HAP-1 (cell line): ENCODE measurements around the gene CAMKMT.
A peak's percentile ranks its signal among the peaks of the same experiment; 100 is the strongest.

Experiments
- DNase-seq, 2 experiments: peaks; one replicate each; pipeline ENCODE4 v3.0.0-alpha.2; 2016 to 2020; ENCODE audit warnings: low spot score in 2 of 2
- H3K27me3 ChIP-seq: fragments of 250-450 bp; sonication (Bioruptor Pico); 2 replicates; pipeline ENCODE4 v1.5.1; 2020; ENCODE audit warnings: low read depth, mild to moderate bottlenecking, moderate library complexity
- H3K36me3 ChIP-seq: fragments of 250-450 bp; sonication (Bioruptor Pico); replicated peaks from 2 replicates; pipeline ENCODE4 v1.5.1; 2020; ENCODE audit warnings: mild to moderate bottlenecking
- H3K4me1 ChIP-seq: fragments of 250-450 bp; sonication (Bioruptor Pico); 2 replicates; pipeline ENCODE4 v1.5.1; 2020; ENCODE audit warnings: mild to moderate bottlenecking
- H3K4me3 ChIP-seq: fragments of 250-450 bp; sonication (Bioruptor Pico); 2 replicates; pipeline ENCODE4 v1.5.1; 2020; ENCODE audit warnings: mild to moderate bottlenecking, moderate library complexity
- H3K9me3 ChIP-seq: fragments of 250-450 bp; sonication (Bioruptor Pico); 2 replicates; pipeline ENCODE4 v1.5.1; 2020; ENCODE audit warnings: mild to moderate bottlenecking, moderate library complexity
- in situ Hi-C: fragments of 300-500 bp; cut with MboI; formaldehyde crosslinking; loops from 3 replicates; pipeline ENCODE4 v1.14.3; 2020; ENCODE audit warnings: low sequenced_read_pairs, inconsistent platforms, mixed read lengths

CAMKMT gene

DNA sequence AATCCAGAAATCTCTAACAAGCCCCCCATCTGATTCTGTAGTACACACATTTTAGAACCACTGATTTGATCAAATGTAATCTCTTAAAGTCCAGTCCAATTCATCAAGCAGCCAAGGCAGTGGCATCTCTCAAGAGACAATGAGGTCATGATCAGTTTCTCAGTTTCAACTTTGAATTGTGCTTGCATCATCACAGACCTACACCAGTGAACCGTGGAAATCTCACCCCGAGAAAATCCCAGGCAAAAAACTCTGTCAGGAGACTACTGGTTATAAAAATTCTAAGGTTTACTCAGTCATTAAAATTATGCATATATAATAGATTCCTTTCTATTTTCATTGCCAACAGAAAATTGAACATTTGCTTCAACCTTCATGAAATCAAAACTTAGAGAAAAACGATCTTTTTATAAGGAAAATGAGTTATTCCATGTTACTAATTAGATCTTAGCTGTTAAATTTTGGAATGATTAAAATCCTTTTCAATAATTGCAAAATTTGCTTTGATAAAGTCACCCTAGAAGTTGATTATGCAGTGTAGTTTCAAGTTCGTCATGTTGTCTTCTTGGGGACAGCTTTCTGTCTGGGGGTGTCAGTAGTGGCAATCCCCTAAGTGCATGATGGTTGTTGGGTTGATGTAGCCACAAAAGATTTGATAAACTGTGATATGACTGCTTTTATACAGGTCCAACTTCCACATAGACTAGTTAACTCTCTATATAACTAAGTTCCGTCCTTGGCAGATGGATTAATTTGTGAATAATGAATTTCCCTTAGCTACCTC lies 235.0 kb downstream of the CAMKMT start:
- no peak overlapping the region for H3K4me3 ChIP-seq
- no peaks in the 10 kb centered on the region for H3K36me3 ChIP-seq
- in situ Hi-C loops: no loop called here
- no peaks in the 10 kb centered on the region for H3K27me3 ChIP-seq
- DNase-seq: no peak
- H3K9me3 ChIP-seq: no peaks in the 10 kb centered on the region; the same call in 1 of the 2 replicates
- peaks cover 33% of the 10 kb centered on the region for H3K4me1 ChIP-seq

DNA sequence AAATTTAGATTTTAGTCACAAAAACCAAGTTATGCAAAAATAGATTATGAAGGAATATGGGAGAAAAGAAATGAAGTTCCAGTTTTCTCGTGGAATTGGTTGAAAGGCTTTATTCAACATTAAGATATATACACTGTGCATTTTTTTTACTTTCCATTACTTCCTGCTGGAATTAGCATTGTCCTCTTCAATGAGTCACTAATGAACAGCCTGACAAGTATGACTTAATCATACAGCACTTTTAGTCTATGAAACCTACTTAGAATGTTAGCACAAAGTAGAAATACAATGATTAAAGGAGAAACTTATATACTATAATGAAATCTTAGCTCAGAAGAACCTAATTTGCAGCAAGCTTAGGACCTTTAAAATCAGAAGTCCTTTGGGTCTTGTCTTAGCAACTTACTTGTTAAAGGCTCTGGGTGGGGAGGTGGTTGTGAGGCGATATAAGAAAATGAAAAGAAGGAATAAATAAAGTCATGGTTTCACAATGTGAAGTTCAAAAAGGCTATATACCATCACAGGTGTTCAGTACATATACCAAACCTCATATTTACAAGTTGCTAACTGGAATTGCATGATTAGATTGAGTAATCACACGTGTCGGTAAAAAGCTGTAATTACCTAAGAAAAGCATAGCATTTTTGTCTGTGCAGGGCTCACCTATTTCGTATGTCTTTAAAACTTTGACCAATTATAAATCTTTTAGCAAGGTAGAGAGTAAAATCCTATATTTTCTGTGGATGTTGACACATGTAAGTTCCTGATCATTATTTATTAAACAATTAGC lies 236.8 kb downstream of the CAMKMT start:
- in situ Hi-C loops: no loop called here
- no peaks in the 10 kb centered on the region for H3K27me3 ChIP-seq
- no peaks in the 10 kb centered on the region for H3K36me3 ChIP-seq
- no peak for DNase-seq
- no peak overlapping the region for H3K4me3 ChIP-seq
- peaks cover 33% of the 10 kb centered on the region for H3K4me1 ChIP-seq
- H3K9me3 ChIP-seq: no peaks in the 10 kb centered on the region; the same call in 1 of the 2 replicates

DNA sequence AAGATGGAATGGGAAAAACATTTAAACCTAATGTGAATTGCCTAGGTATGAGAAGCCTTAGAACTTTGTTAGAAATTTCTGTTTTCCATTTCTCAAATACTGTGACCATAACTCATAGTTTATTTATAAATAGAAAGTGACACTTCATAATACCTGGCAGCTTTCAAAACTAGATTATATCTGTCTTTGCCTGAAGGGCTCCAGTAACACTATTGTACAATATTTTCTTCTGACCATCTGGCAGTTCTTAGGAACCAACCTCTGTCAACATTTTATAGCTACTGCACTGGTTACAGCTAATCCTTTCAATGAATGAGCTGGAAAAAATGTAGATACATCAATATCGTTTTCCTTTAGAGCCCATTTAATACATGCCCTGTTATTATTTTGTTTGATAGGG lies 237.4 kb downstream of the CAMKMT start:
- H3K4me1 ChIP-seq: peaks cover 33% of the 10 kb centered on the region
- peak; percentile 10 to 93 for DNase-seq
- H3K36me3 ChIP-seq: no peaks in the 10 kb centered on the region
- no peak overlapping the region for H3K4me3 ChIP-seq
- H3K9me3 ChIP-seq: no peaks in the 10 kb centered on the region; the same call in 1 of the 2 replicates
- no peaks in the 10 kb centered on the region for H3K27me3 ChIP-seq
- in situ Hi-C loops: no loop called here

DNA sequence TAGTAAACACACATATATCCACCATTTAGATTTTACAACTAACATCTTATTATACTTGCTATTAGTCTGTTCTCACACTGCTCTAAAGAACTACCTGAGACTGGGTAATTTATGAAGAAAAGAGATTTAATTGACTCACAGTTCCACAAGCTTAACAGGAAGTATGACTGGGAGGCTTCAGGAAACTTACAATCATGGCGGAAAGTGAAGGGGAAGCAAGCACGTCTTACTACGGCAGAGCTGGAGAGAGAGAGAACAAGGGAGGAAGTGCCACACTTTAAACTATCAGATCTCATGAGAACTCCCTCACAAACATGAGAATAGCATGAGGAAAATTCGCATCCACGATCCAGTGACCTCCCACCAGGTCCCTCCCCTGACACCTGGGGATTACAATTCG lies 240.7 kb downstream of the CAMKMT start:
- H3K9me3 ChIP-seq: no peaks in the 10 kb centered on the region
- peaks cover 24% of the 10 kb centered on the region for H3K4me1 ChIP-seq
- H3K36me3 ChIP-seq: no peaks in the 10 kb centered on the region
- H3K27me3 ChIP-seq: no peaks in the 10 kb centered on the region
- in situ Hi-C loops: no loop called here
- DNase-seq: no peak
- no peak overlapping the region for H3K4me3 ChIP-seq

DNA sequence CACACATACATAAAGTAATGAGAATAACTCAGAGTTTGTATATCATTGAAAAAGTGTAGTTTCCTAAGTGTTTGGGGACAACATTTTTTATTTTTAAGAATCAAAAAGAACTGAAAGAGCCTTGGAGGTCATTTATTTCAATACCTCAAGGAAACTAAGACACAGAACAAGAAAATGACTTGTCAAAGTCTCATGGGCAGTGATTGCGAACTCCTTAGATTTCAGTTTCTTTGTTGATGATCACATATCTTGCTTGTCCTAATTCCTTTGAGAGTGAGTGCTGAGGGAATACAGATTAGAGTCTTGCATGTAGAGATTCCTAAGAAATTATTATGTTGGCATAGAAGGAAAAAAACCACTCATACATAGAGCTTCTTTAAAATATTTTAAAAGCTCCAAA lies 243.8 kb downstream of the CAMKMT start:
- Histone ChIP-seq H3K27me3 (no peaks in the 10 kb centered on the region), H3K4me3 (no peak overlapping the region), H3K9me3 (no peaks in the 10 kb centered on the region), H3K4me1 (no peaks in the 10 kb centered on the region), H3K36me3 (no peaks in the 10 kb centered on the region)
- in situ Hi-C loops: no loop called here
- no peak for DNase-seq

DNA sequence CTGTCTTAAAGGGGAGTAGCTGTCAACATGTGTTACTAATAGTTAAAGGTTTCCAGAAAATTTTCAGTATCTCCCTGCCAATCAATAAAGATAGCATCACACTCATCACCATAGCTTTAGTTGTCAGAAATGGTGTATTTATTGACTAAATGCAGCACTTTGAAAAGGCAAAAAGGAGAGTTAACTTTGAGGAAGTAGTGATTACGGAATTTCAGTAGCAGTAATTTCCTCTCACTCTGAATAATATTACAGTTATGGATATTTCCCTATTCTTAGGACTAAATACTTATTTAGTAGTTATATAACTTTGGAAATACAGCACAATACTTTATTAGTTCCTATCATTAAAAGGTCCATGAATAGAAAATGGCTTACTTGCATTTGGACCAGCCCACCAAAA lies 250.5 kb downstream of the CAMKMT start:
- Histone ChIP-seq H3K36me3 (no peaks in the 10 kb centered on the region), H3K4me3 (no peak overlapping the region), H3K4me1 (no peaks in the 10 kb centered on the region), H3K27me3 (no peaks in the 10 kb centered on the region), H3K9me3 (no peaks in the 10 kb centered on the region)
- no peak for DNase-seq
- in situ Hi-C loops: no loop called here

DNA sequence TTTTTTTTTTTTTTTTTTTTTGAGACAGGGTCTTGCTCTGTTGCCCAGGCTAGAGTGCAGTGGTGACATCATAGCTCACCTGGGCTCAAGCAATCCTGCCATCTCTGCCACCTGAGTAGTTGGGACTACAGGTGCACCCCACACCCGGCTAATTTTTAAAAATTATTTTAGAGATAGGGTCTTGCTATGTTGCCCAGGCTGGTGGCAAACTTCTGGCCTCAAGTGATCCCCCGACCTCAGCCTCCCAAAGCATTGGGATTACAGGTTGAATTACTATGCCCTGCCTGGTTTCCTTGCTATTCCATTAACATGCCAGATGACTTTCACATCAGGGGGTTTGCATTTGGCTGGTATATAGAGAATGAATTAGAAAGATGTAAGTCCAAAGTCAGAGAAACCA lies 253.2 kb downstream of the CAMKMT start:
- in situ Hi-C loops: no loop called here
- Histone ChIP-seq H3K4me3 (no peak overlapping the region), H3K27me3 (no peaks in the 10 kb centered on the region), H3K4me1 (no peaks in the 10 kb centered on the region), H3K36me3 (no peaks in the 10 kb centered on the region), H3K9me3 (no peaks in the 10 kb centered on the region)
- DNase-seq: no peak

DNA sequence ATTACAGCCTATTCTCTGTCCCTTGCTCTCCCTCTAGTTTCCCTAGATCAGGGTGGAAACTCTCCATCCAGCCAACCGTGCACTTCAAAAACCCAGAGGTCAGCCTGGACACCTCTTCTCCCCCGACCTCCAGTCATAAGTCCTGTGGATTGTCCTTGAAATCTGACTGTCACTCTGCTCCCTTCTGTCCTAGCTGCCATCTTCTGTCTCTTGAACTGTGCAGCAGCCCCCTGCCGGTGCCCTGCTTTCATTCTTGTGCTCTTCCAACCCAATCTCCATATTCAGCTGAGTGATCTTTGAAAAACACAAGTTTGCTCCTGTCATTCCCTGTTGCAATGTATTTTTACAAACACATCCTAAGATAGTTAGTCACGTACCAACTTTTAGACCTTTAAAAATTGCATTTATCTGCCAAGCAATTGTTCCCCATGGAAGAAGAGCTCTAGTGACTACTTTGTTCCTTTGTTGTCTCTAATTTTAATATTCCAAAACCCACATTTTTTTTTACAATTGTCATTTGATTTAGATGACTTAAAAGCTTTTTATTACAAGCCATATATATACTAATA lies 254.3 kb downstream of the CAMKMT start:
- no peaks in the 10 kb centered on the region for H3K9me3 ChIP-seq
- H3K4me1 ChIP-seq: no peaks in the 10 kb centered on the region
- no peak overlapping the region for H3K4me3 ChIP-seq
- no peaks in the 10 kb centered on the region for H3K27me3 ChIP-seq
- DNase-seq: no peak
- H3K36me3 ChIP-seq: no peaks in the 10 kb centered on the region
- in situ Hi-C loops: no loop called here

DNA sequence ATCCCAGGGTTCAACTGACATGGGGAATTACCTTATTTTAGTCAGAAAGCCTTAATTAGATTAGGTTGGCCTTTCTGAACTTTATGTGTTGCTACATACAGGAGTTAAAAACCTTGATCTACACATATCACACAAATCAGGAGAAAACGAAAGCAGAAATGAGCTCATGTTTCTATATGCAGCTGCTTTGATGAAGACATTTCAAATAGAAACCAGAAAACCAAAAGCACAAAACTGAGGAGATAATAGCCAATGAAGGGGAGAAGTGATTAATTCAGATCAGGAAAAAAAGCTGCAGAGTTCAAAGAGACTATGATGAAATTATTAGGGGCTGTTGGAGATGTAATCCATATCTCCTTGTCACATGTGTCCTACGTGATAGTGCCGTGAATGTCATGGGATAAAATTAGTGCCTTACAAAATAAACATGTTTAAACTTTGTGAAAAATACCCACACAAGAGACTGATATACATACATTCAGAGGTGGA lies 255.0 kb downstream of the CAMKMT start:
- no peak overlapping the region for H3K4me3 ChIP-seq
- DNase-seq: no peak
- H3K36me3 ChIP-seq: no peaks in the 10 kb centered on the region
- H3K27me3 ChIP-seq: no peaks in the 10 kb centered on the region
- H3K4me1 ChIP-seq: no peaks in the 10 kb centered on the region
- no peaks in the 10 kb centered on the region for H3K9me3 ChIP-seq
- in situ Hi-C loops: no loop called here

DNA sequence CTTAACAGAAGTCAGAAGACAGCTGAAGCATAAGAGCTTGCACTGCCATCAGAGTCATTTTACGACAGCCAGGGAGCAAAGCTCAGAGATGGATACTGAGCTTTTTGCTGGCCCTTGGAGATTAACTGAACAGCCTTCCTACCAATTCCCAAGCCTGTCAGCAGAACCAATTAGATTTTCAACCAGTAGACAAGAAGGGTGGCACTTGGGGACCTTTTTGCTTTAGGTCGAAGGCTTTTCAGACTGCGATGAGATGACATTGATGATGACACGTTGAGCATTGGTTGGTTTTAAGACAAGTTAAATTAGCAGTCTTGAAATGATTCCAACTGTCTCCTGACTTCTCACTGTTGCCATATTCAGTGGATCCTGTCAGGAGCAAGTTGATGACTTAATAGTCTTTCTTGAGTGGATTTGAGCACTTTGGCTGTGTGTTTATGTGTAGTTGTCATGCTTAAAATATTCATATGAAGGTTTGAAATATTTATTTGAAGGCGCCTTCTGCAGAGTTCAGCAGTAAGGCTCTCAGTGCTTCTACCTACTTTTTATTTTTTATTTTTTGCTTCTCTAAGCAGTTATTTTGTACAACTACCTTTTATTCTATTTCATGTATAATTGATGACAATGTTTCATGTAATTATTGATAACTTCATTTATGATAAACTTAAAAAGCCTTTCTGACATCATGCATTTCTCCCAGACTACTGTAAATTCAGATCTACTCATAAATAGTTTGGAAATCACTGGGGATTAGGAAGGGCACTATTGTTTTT lies 256.7 kb downstream of the CAMKMT start:
- H3K27me3 ChIP-seq: no peaks in the 10 kb centered on the region
- DNase-seq: no peak
- no peaks in the 10 kb centered on the region for H3K36me3 ChIP-seq
- H3K4me3 ChIP-seq: no peak overlapping the region
- in situ Hi-C loops: no loop called here
- H3K9me3 ChIP-seq: no peaks in the 10 kb centered on the region
- no peaks in the 10 kb centered on the region for H3K4me1 ChIP-seq

DNA sequence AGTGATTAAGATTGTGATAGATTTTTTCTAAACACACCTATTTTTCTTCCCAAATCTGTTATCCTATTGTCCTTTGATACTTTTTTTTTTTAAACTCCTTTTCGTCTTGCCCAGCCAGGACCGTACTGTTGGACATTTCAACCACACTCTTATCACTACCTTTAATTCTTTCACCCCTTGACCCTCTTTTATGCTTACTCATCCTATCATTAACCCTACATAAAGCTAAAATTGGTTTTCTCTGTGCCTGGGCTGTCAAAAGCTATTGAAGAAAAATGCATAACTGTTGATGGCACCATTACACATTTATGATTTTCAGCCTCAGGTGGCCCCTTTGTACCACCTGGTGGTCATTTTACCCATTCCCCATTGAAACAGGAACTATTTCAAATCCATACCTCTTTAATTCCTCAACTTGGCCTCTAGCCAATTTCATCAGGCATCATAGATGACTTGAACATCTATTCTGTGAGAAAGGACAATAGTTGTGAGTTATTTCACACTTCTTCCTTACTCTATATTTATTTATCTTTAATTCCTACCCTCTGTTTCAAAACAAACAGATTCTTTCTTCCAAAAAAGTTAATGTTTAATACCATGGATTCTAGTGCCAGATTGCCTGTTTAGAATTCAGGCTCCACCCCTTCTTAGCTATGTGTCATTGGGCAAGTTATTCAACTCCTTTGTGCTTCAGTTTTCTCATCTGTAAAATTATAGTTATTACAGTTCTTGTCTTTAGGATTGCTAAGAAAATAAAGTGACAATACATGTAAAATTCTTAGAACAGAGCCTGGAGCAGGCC lies 258.6 kb downstream of the CAMKMT start:
- Histone ChIP-seq H3K27me3 (no peaks in the 10 kb centered on the region), H3K4me1 (no peaks in the 10 kb centered on the region), H3K36me3 (no peaks in the 10 kb centered on the region), H3K4me3 (no peak overlapping the region), H3K9me3 (no peaks in the 10 kb centered on the region)
- DNase-seq: no peak
- in situ Hi-C loops: no loop called here

DNA sequence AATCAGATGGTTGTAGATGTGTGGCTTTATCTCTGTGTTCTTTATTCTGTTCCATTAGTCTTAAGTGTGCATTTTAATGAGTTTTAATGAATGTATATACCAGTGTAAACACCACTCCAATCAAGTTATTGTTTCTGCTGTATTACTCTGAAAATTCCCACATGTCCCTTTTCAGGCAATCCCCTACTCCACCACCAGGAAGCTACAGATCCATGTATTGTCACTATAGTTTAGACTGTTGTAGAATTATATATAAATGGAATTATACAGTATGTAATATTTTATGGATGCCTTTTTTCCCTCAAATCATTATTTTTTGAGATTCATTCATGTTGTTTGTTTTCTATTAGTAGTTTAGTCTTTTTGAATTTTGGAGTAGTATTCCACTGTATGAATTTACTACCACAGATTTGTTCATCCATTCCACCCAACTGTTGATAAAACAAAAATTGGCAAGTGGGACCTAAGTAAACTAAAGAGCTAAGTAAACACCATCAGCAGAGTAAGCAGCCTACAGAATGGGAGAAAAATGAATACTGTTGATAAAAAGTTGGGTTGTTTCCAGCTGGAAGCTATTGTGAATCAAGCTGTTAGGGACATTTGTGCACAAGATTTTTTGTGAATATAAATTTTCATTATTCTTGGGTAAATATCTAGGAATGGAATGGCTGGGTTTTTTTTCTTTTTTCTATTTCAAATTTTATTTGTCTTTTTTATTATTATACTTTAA lies 262.0 kb downstream of the CAMKMT start:
- no peaks in the 10 kb centered on the region for H3K9me3 ChIP-seq
- DNase-seq: no peak
- H3K4me1 ChIP-seq: no peaks in the 10 kb centered on the region
- in situ Hi-C loops: no loop called here
- no peaks in the 10 kb centered on the region for H3K36me3 ChIP-seq
- H3K27me3 ChIP-seq: no peaks in the 10 kb centered on the region
- no peak overlapping the region for H3K4me3 ChIP-seq
